GM18517 (cell line): ENCODE results near the gene TJP2.

Experiments
- ATAC-seq: cut with Tn5 transposase; IDR thresholded peaks from one replicate; pipeline ENCODE4 v1.9.1; 2021; ENCODE audit warnings: mild to moderate bottlenecking, moderate library complexity; ENCODE audit not compliant: unreplicated experiment

The TJP2 gene

DNA sequence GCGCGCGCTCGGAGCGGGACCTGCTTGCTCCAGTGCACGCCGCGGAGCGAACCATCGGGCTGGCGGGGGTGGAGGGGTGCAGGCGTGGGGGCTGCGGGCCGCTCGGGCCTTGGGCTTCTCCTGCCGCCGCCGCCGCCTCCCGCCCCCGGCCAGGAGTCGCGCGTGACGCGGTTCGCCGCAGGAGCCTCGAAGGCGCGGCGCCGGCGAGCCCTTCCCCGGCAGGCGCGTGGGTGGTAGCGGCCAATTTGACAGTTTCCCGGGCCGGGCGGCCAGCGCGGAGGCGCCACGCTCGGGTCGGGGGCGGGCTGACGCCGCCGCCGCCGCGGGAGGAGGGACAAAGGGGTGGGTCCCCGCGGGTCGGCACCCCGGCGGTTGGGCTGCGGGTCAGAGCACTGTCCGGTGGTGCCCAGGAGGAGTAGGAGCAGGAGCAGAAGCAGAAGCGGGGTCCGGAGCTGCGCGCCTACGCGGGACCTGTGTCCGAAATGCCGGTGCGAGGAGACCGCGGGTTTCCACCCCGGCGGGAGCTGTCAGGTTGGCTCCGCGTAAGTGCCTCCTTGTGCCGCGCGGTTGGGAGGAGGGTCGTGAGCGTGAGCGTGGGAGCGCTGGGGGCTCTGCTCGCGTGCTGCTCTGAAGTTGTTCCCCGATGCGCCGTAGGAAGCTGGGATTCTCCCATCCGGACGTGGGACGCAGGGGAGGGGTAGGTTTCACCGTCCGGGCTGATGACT is at the start of gene TJP2:
Gene TJP2, plus strand, starts transcription at position 387 of the 725 bp plus-strand sequence. Its CDS starts 96 bp downstream, at position 483.
- peak; percentile 54 for ATAC-seq

DNA sequence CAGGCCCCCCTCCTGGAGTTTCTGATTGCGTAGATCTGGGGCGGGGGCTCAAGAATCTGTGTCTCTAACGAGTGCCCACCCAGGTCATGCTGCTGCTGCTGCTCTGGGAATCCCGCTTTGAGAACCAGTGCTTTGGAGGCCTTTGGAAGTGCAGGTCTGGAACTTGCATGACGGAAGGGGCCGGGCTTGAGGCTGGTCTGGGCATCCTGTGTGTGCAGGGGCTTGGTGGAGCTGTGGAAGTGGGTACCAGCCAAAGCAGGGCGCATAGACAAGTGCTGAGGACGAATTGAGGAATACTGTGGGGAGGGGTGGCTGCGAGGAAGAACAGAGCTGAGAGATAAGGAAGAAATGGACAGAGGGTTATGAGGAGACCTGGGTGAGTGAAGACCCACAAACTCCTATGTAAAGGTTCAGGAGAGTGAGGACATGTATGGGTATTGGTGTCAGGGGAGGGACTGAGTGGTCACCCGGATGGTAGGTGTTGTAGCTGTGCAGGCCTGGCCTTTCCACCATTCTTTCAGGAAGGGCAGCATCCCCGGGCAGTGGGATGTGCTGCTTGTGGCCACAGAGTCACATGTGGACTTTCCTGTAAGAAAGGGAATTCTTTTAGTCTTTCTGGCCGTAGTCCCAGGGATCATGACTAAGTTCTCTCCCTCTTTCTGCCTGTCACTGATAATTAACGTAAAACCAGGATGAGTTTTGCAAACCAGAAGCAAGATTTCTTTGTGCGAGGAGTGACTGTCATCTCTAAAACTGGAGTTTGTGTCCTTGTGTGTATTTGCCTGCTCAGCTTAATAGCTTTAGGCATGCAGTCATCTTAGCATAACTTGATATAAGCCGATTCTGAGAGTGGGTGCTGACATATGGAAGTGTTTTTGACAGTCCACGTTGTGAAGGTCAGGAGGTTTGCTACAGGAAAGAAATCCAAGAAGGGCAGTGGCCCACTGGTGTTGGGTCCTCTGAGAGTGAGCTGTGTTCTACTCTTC is 43.3 kb upstream of the TJP2 start:
- ATAC-seq: no peak

DNA sequence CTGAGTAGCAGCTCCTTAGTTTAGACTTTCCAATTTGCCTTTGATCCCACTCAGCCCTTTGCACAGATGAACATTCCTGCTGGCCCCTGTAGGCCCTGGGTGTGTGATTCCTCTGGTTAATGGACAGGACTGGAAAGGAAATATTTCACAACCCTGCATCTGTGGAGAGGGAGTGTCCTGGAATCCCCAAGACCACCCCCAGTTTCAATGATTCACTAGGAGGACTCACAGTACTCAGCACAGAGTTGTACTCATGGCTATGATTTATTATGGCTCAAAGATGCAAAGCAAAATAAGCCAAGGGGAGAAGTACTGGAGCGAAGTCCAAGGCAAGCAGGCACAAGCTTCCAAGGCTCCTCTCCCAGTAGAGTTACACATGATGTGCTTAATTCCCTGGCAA is 42.4 kb upstream of the TJP2 start:
- no peak for ATAC-seq

DNA sequence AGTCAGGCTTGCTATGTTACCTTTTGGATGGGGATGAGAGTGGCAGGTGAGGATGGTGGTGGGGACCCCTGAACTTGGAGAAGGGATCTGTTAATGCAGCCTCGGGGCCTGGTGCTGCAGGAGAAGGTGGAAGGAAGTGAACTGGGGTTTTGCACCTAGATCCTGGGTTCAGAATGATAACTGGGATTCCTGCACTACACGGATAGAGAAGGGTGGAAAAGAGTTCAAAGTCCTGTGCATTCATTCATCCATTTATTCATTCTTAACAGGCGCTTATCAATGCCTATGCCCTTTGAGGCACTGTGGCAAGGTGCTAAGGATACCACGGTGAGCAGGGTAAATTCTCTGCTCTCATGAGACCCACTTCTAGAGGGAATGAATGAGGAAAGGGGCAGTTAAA is 41.7 kb upstream of the TJP2 start:
- no peak for ATAC-seq

DNA sequence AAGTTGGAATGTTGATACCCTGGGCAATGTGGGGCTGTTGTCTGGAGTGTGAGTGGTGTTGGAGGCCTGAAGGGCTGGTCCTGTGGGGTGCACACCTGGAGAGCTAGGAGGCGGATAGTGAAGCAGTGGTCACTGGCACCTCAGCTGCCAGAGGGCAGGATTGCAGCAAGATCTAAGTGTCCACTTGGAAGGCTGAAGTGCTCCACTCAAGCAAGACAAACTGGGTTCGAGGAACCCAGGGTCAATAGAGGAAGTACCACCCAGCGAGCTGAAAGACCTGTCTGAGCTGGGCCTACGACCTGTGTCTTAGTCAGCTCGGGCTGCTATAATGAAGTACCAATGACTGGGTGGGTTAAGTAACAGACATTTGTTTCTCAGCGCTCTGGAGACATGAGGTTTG is 39.7 kb upstream of the TJP2 start:
- no peak for ATAC-seq

DNA sequence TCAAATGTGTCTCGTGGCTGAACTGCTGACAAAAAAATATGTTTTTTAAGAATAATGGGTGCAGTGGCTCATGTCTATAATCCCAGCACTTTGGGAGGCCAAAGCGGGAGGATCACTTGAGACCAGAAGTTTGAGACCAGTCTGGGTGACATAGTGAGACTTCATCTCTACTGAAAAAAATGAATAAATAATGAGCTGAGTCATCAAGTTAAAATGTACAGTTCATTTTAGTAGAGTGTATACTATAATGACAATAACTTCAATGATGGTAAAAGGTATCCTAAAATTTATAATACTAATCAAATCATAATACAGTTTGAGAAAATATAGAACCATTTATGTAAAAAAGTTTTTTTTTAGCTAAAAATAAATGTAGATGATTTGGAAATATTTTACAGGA is 37.9 kb upstream of the TJP2 start:
- no peak for ATAC-seq

DNA sequence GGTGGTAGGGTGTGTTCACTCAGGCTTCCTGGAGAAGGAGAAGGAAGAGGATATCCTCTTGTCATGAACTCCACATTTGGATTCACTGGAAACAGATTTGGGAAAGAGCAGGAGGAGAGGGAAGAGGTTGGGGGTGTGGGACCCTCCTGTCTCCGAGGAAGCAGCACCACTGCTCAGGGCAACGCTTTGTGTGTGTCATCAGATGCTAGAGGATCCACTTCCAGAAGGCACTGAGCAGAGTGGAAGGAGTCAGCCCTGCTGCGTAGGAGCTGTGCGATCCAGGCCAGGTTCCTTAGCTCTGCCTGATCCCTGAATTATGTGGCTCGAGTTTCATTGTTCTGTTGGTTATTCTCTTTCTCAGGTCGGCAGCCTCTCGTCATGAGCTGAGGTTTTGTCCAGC is 37.3 kb upstream of the TJP2 start:
- ATAC-seq: no peak

DNA sequence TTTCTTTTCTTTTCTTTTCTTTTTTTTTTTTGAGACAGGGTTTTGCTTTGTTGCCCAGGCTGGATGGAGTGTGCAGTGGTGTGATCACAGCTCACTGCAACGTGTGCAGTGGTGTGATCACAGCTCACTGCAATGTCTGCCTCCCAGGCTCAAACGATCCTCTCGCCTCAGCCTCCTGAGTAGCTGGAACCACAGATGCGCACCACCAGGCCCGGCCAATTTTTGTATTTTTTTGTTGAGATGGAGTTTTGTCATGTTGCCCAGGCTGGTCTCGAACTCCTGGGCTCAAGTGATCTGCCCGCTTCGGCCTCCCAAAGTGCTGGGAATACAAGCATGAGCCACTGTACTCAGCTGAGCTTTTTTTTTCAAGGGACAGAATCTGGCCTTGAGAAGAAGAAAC is 36.8 kb upstream of the TJP2 start:
- no peak for ATAC-seq

DNA sequence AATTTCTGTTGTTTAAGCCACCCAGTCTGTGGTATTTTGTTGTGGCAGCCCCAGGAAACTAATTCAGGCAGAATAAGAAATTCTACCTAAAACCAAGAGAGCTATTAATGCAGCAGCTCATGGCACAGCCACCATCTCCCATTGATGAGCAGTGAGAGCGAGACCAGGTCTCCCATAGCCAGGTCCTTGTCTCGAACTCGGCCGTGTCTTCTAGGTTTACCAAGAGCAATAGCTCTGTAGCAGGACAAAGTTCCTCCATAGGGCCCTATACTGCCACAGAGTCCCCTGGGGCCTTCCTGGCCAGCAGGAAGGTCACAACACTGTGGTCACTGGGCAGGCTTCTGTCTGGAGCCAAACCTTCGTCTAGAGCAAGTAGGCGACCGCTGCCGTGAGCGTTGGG is 34.5 kb upstream of the TJP2 start:
- ATAC-seq: no peak

DNA sequence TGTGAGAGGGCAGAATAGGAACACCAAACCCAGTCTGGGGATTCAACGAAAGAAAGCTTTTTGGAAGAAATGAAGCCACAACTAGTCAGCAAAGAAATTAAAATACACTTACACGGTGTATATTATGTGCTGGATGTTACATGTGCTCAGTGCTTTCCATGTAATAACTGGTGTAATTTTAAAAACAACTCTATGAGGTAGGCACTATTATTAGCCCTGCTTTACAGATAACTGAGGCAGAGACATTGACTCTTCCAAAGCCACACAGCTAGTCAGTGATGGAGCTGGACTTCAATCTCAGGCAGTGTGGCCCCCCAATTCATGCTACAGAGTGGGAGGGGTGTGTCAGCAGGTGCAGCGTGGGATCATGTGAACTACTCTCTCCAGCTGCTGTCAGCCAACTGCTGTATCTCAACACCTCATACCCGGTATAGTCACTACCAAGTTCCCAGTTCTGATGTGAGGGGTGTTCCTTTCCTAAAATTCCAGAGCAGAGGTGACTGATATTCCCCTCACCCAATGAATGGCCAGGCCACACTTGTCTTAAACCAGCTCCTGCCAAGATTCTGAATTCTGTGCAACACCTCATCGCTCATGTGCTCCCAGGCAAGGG is 33.8 kb upstream of the TJP2 start:
- no peak for ATAC-seq

DNA sequence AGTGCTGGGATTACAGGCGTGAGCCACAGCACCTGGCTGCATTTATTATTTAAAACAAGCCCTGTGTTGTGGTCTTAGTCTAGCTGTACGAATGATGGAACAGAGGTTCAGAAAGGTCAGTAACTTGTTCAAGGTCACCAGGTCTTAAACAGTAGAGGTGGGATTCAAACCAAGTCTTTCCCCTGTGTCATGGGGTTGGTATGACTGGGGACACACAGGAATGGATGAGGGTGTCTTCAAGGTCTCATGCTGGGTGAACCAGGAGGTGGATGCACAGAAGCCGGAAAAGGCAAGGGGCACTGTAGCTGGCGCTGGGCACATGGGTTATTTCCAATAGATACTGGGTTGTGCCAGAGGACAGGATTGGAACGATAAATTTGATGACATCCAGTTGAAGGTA is 32.2 kb upstream of the TJP2 start:
- no peak for ATAC-seq

DNA sequence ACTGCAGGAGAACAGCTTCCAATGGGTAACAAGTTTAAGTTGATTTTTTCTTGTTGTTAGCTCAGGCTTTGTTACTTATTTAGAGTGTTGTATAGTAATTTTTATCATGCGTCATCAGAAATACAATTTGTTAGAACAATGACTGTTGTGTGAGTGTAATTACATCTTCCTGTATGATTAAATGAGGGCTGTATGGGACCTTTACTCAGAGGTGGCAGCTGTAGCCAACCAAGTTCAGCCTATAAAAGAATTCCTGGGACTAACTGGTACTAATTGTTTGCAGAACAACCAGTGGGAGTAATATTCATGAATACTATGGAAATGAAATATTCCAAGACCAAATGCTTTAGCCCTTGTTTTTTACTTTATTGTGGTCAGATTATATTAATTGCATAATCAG is 30.8 kb upstream of the TJP2 start:
- no peak for ATAC-seq

DNA sequence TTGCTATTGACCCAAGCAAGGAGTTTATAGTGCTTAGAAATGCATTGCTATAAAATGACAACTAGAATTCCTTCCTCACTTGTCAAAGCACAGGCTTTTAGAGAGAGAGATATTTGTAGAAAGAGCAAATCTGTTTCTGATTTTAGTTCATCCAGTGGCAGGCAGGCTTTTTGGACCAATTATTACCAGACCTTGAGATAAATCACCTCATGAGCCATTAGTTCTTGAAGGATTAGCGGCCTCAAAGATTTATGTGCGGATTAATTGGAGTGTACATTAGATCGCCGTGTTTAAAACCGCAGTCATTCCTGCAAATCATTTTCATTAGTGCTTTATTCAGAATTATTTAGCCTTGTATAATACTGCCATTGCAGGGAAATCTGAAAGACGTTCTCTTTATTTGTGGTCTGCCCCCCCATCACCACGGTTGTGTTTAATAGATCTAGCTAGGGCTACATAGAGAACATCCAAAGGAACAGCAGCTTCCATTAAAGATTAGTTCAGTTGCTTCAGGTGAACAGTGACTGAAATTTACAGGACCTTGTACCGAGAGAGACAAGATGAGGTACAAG is 28.8 kb upstream of the TJP2 start:
- no peak for ATAC-seq

DNA sequence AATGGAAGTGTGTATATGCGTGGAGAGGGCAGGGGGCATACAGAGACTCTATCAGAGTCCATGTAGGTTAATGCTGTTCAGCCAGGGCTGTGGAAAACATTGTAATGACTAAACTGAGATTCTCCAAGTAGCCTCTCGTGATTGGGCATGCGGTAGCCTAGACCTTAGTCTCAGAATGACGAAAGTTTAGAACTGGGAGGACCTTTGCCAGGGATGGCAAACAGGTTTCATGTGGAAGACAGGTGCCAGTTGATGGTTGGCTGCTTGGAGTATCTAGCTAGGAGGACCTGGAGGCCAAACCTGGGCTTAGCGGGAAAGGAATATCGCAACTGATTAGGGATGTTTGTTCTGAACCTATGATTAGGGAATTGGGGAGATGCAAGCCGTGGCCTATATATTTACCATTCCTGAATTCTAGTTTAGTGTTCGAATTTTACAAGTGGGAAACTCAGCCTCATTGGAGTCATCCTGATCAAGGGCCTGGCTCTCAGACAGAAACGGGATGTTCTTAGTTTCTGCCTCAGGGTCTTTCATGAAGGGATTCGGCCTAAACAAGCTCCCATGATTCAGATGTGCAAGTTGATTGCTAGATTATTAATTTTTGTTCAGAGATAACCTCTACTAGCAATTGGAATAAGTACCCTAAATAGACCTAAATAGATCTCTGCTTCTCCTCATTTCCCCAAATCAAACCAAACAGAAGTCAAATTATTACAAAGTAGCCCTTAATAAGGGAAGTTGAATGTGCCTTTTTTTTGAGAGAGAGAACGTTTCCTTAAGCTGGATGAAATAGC is 26.8 kb upstream of the TJP2 start:
- no peak for ATAC-seq

DNA sequence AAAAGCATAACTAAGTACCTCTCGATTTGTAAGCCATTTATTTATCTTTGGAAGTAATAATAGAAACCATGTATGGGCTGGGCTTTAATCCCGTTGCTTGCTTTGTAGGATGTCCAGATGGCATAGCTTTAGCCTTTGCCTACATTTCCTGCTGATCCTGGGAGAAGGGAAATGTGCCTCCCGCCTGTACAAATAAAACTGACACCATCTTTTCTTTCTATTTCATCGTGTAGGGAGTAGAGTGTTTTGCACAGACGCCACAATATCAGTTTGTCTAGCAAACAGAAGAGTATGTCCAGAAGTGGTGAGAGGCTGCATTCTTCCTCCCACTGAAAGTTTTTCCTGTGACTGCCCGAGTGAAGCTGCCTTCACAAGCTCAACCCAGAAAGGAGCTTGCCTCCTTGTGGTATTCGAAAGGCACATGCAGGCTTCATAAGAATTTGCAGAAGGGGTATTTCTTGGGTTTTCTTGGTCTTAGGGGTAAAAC is 24.7 kb upstream of the TJP2 start:
- no peak for ATAC-seq

DNA sequence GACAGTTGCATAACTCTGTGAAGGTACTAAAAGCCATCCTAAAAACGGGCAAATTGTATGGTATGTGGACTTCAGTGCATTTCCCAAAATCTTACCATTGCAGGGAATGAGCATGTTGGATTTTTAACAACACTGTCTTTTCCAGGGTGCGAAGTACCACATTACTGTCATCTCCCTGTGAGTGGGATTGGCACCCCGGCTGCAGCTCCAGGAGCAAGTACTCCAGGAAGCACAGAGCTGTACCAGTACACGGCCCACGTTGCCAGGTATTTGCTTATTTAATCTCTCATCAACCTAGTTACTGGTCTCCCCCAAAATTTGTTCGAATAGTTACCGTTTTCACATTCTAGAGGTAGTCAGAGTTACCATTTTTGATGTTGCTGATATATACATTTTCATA is 22.6 kb upstream of the TJP2 start:
- ATAC-seq: no peak

DNA sequence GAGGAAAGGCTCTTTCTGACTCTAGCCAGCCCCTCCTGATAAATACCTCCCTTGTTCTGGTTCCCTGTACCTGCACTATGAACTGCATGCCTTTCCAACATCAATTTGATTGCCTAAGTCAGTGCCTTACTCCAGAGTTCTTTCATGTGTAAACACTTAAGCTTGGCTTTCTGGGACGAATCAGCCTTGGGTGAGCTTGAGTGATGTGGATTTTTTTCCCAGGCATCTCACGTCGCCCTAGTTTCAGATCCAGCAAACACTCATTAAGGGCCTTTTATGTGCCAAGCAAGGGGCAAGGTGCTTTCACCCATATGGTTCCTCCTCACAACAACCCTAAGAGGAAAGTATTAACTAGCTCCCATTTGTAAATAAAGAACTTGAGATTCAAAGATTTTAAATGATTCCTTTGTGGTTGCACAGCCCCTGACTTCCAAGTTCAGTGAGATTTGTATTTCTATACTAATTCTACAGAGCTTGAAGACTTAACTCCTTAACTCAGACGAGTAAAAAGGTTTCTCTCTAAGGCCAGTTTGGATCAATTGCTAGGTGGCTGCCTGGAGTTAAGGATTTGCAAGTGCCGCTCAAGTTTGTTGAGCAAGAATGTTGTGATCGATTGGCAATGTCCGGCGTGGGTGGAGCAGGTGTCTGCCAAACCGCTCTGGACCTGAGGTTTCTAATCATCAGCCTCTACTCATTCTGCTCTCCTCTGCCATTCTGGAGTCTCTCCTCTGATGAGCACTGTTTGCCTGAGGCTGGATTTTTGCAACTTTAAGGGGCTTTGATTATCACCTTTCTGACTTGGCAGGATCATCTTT is 20.2 kb upstream of the TJP2 start:
- ATAC-seq: no peak

DNA sequence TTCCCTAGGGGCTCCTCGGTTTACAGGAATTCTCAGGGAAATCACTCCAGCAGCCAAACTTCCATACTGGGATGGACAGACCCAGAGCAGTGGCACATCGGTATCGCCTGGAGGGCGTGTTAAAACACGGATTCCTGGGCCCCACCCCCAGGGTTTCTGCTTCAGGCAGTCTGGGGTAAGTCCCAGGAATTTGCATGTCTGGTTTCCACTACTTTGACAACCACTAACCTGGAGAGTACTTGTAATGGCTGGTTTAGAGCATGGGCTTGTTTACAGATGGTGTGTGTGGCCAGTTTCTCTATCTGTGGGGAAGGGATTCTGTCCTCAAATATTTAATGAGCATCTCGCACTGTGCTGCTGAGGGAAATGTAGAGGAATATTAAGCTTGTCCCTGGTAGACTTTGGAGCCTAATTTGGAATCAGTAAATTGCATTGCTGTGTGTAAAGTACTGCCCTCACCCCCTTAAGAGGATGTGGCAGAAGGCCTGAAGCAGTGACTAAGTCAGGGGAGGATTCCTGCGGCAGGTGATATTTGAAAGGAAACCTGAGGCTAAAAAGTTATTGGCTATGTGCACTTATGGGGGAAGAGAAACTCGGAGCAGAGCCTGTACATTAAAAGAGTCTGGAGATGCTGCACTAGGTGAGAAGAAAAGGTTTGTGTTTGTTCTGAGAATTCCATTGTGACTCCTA is 18.6 kb upstream of the TJP2 start:
- peak; percentile 95 for ATAC-seq
